ENCODE data around the gene ASB18. TPM values are rescaled to one million over a fixed set of nuclear protein-coding genes. Genes with fewer than 3 reads are reported as not detected.

Gene ASB18
- total and polyA plus RNA-seq, 2 donors from 2014 or later = not detected

DNA sequence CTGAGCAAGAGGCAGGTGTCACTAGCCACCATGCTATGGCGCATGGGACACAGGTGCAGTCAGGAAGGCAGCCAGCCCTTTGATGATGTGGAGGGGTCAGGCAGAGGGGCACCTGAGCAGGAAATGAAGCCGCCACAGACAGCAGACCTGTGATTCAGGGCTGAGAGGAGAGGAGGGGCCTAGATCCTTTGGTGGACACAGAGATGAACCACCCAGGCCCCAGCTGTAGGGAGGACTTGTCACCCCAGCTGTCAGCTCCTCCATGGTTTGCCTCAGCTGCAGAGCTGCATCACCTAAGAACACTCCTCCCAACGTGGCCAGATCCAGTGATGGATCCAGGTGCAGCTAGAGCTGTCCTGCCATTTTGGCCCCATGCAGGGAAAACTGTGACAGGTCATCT, 11.6 kb downstream of the ASB18 start:
- Histone ChIP-seq H3K36me3 (ENCODE audit: control insufficient read depth in 2 of 3, insufficient read depth in 3 of 3, low read length in 3 of 3) (no peaks in the 10 kb centered on the region), H3K9me3 (ENCODE audit: control insufficient read depth in 2 of 3, insufficient read depth in 1 of 3, low read length in 3 of 3) (no peaks in the 10 kb centered on the region), H3K4me3 (ENCODE audit: low read length in 3 of 3) (no peak overlapping the region), H3K4me1 (ENCODE audit: control insufficient read depth in 2 of 3, insufficient read depth in 2 of 3, low read depth in 1 of 3, low read length in 3 of 3) (no peaks in the 10 kb centered on the region), H3K27me3 (ENCODE audit: control insufficient read depth, insufficient read depth, low read length) (no peaks in the 10 kb centered on the region), H3K27ac (ENCODE audit: low read depth in 2 of 2, low read length in 2 of 2) (no peak overlapping the region), H3K9ac (ENCODE audit: low read length in 3 of 3) (no peak overlapping the region)
- DNase-seq (peak in 2 of 5 donors; percentile 16 to 28), FAIRE-seq (no peak)
- intact Hi-C loops (cut with DNase I) = no loop called here
- TF ChIP-seq CTCF (IDR thresholded peaks at IDR 0.05; ENCODE audit: borderline replicate concordance, extremely low read depth, insufficient read depth) = no peak

DNA sequence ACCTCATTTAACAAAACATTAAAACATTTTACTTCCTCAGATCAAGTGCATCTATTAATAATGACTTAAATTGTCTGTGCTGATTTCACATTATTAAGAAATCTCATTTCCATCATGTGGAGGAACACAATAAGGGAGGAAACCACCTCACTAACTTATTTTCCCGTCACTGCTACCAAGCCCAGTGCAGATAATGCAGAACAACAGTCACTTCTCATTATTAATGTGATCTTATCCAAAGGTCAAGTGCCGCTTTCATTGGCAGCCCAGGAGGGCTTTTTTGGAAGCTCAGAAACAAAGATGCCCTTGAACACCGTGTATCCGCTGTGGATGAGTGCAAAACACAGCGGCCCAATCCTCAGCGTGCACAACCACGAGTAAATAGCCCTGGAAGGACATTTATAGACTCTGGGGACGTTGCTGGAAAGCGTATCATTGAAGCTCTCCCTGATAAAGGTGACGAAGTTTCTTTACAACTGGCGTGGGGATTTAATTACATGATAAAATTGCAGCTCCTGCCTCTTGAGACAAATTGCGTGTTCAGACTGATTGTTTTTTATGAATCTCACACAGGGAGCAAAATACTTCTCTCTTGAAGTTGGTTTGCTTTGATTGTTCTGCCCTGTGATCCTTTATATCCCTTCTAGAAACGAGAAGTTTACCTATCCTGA, 13.2 kb downstream of the ASB18 start:
- no peak for FAIRE-seq
- Histone ChIP-seq H3K9ac (ENCODE audit: low read length in 3 of 3) (no peak overlapping the region), H3K27ac (ENCODE audit: low read depth in 2 of 2, low read length in 2 of 2) (no peak overlapping the region), H3K4me1 (ENCODE audit: control insufficient read depth in 2 of 3, insufficient read depth in 2 of 3, low read depth in 1 of 3, low read length in 3 of 3) (no peaks in the 10 kb centered on the region), H3K36me3 (ENCODE audit: control insufficient read depth in 2 of 3, insufficient read depth in 3 of 3, low read length in 3 of 3) (no peaks in the 10 kb centered on the region), H3K4me3 (ENCODE audit: low read length in 3 of 3) (no peak overlapping the region), H3K9me3 (ENCODE audit: control insufficient read depth in 2 of 3, insufficient read depth in 1 of 3, low read length in 3 of 3) (no peaks in the 10 kb centered on the region), H3K27me3 (ENCODE audit: control insufficient read depth, insufficient read depth, low read length) (no peaks in the 10 kb centered on the region)
- no peak for TF ChIP-seq CTCF (IDR thresholded peaks at IDR 0.05; ENCODE audit: borderline replicate concordance, extremely low read depth, insufficient read depth)
- no peak for DNase-seq
- intact Hi-C loops (cut with DNase I) = no loop called here

DNA sequence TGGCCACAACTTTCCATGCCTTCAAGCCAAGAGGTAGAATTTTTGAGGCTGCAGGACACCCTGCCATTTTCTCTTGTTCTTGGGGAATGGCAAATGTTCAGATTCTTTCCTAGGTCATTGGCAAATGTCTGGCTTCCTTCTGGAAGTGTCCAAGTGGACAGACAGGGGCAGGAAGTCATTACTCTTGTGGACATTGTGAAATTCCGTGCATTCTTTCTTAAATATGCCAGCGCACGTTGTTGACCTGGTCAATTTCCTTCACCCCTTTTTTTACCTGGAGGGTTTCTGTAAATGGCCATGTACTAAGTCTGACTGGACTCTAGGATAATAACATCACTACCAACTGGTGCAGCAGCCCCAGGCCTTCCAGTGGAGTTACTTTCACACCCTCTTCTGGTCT, 13.9 kb downstream of the ASB18 start:
- no peak overlapping the region for H3K27ac ChIP-seq (ENCODE audit: low read depth in 2 of 2, low read length in 2 of 2)
- no peaks in the 10 kb centered on the region for H3K36me3 ChIP-seq (ENCODE audit: control insufficient read depth in 2 of 3, insufficient read depth in 3 of 3, low read length in 3 of 3)
- H3K4me3 ChIP-seq (ENCODE audit: low read length in 3 of 3) = no peak overlapping the region
- no peaks in the 10 kb centered on the region for H3K27me3 ChIP-seq (ENCODE audit: control insufficient read depth, insufficient read depth, low read length)
- intact Hi-C loops (cut with DNase I) = no loop called here
- DNase-seq (no peak), FAIRE-seq (no peak)
- H3K4me1 ChIP-seq (ENCODE audit: control insufficient read depth in 2 of 3, insufficient read depth in 2 of 3, low read depth in 1 of 3, low read length in 3 of 3) = no peaks in the 10 kb centered on the region
- TF ChIP-seq CTCF (IDR thresholded peaks at IDR 0.05; ENCODE audit: borderline replicate concordance, extremely low read depth, insufficient read depth) = no peak
- no peaks in the 10 kb centered on the region for H3K9me3 ChIP-seq (ENCODE audit: control insufficient read depth in 2 of 3, insufficient read depth in 1 of 3, low read length in 3 of 3)
- no peak overlapping the region for H3K9ac ChIP-seq (ENCODE audit: low read length in 3 of 3)

DNA sequence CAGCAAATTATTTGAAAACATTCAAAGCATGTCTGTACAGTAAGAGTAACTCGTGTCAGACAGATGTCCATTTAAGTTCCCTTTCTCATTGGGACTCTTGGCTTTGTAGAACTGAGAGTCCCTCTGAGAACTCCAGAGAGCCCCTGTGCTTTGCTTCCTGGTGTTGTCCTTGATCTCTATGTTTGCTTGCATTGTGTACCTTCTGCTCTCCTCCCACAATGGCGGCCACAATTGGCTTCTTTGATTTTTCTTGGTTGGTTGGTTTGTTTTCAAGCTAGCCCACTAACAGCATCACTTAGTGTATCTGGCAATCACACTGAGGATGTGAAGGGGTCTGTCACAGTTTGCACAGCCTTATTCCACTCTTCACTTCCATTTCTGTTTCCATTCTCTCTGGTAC, 15.1 kb downstream of the ASB18 start:
- no peak overlapping the region for H3K27ac ChIP-seq (ENCODE audit: low read depth in 2 of 2, low read length in 2 of 2)
- no peaks in the 10 kb centered on the region for H3K9me3 ChIP-seq (ENCODE audit: control insufficient read depth in 2 of 3, insufficient read depth in 1 of 3, low read length in 3 of 3)
- TF ChIP-seq CTCF (IDR thresholded peaks at IDR 0.05; ENCODE audit: borderline replicate concordance, extremely low read depth, insufficient read depth) = no peak
- no peak for DNase-seq
- intact Hi-C loops (cut with DNase I) = no loop called here
- no peak overlapping the region for H3K9ac ChIP-seq (ENCODE audit: low read length in 3 of 3)
- H3K36me3 ChIP-seq (ENCODE audit: control insufficient read depth in 2 of 3, insufficient read depth in 3 of 3, low read length in 3 of 3) = no peaks in the 10 kb centered on the region
- H3K4me1 ChIP-seq (ENCODE audit: control insufficient read depth in 2 of 3, insufficient read depth in 2 of 3, low read depth in 1 of 3, low read length in 3 of 3) = no peaks in the 10 kb centered on the region
- FAIRE-seq = no peak
- no peak overlapping the region for H3K4me3 ChIP-seq (ENCODE audit: low read length in 3 of 3)
- H3K27me3 ChIP-seq (ENCODE audit: control insufficient read depth, insufficient read depth, low read length) = no peaks in the 10 kb centered on the region

Measured in kidney (tissue), 14 donors.